ENCODE measurements around the gene ISM1.
A peak's percentile ranks its signal among the peaks of the same experiment; 100 is the strongest.

The ISM1 gene

DNA sequence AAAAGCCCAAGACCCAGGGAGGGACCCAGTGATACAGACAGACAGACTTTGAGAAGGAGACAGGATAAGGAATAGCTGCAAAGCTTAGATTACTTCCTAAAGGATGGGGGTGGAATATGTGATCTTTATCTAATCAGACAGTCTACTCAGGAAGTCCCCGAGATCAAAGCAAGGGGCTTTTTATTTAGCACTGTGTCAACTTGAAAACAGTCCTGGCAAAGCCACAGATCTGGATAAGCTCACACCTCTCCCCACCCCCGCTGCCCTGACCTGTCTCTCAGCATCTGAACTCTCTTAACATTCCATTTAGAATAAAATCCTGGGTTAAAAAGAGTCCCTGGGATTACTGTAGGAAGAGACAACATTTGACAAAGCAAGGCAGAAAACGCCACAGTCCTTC is 101.5 kb downstream of the ISM1 start:
- H3K4me1 ChIP-seq (ENCODE audit: control insufficient read depth, insufficient read depth, low read length): no peaks in the 10 kb centered on the region
- H3K9me3 ChIP-seq (ENCODE audit: control insufficient read depth, low read length): peaks cover 3% of the 10 kb centered on the region
- H3K27me3 ChIP-seq (replicated peaks; ENCODE audit: control insufficient read depth, insufficient read depth, low read length): no peaks in the 10 kb centered on the region
- no peak for DNase-seq (ENCODE audit: low read depth)
- H3K9ac ChIP-seq (ENCODE audit: low read length): no peak overlapping the region
- no peaks in the 10 kb centered on the region for H3K36me3 ChIP-seq (ENCODE audit: control insufficient read depth, insufficient read depth, low read length, severe bottlenecking)
- no peak overlapping the region for H3K4me3 ChIP-seq (ENCODE audit: low read length)

DNA sequence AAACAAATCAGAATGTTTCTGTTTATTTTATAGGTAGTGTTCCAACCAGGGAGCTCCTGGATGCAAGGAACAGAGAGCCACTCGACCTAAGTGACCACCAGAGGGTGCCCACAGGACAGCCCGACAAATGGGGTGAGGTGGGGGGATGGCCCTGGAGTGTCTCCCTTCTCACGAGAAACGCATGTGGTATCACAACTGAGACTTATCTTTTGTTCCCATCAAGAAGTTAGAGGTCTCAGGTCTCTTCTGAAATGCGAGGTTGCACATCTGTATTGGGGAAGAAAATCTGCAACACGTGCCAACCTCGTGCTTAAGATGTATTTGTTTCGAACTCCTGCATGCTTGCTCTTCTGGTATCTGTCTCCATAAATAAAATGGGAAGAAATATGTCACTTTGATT is 104.0 kb downstream of the ISM1 start:
- peak; percentile 44 for DNase-seq (ENCODE audit: low read depth)
- no peaks in the 10 kb centered on the region for H3K4me1 ChIP-seq (ENCODE audit: control insufficient read depth, insufficient read depth, low read length)
- H3K4me3 ChIP-seq (ENCODE audit: low read length): no peak overlapping the region
- H3K9me3 ChIP-seq (ENCODE audit: control insufficient read depth, low read length): no peaks in the 10 kb centered on the region
- no peaks in the 10 kb centered on the region for H3K36me3 ChIP-seq (ENCODE audit: control insufficient read depth, insufficient read depth, low read length, severe bottlenecking)
- no peaks in the 10 kb centered on the region for H3K27me3 ChIP-seq (replicated peaks; ENCODE audit: control insufficient read depth, insufficient read depth, low read length)
- no peak overlapping the region for H3K9ac ChIP-seq (ENCODE audit: low read length)

DNA sequence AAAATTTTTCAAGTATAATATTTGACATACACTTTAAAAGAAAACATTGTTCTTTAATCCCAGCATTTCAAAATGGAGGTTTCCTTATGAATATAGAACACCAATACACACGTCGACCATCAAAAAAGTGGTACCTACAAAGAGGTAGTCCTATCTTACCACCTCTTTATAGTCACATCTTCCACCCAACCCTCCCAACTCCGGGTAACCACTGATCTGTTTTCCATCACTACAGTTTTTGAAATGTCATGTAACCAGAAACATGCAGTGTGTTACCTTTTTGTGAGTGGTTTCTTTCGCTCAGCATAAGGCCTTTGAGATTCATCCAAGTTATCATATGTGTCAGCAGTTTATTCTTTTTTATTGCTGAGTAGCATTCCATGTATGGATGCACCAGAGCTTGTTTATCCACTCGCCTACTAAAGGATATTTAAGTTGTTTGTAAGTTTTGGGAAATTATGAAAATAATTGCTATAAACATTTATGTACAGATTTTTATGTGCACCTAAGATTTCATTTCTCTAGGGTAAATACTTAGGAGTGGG is 104.8 kb downstream of the ISM1 start:
- Histone ChIP-seq H3K27me3 (replicated peaks; ENCODE audit: control insufficient read depth, insufficient read depth, low read length) (no peaks in the 10 kb centered on the region), H3K4me3 (ENCODE audit: low read length) (no peak overlapping the region), H3K9me3 (ENCODE audit: control insufficient read depth, low read length) (no peaks in the 10 kb centered on the region), H3K36me3 (ENCODE audit: control insufficient read depth, insufficient read depth, low read length, severe bottlenecking) (no peaks in the 10 kb centered on the region), H3K4me1 (ENCODE audit: control insufficient read depth, insufficient read depth, low read length) (no peaks in the 10 kb centered on the region), H3K9ac (ENCODE audit: low read length) (no peak overlapping the region)
- DNase-seq (ENCODE audit: low read depth): no peak

DNA sequence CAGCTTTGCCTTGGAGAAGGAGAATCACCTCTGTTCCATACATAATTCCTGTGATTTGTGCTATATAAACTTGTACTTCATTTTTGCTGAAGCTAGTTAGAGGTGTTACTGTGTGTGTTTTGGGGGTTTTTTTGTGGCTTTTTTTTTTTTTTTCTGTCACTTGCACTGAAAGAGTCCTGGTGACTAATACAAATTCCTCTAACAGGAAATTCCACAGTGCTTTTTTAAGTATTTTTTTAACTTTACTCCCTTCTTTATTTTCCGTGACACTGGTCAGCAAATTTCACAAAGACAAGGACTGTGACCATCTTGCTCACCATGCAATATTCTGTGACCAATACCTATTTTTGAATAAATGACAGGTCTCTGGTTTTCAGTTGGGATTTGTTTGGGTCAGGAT is 110.5 kb downstream of the ISM1 start:
- Histone ChIP-seq H3K36me3 (ENCODE audit: control insufficient read depth, insufficient read depth, low read length, severe bottlenecking) (no peaks in the 10 kb centered on the region), H3K4me1 (ENCODE audit: control insufficient read depth, insufficient read depth, low read length) (peaks cover 10% of the 10 kb centered on the region), H3K9ac (ENCODE audit: low read length) (no peak overlapping the region), H3K27me3 (replicated peaks; ENCODE audit: control insufficient read depth, insufficient read depth, low read length) (no peaks in the 10 kb centered on the region), H3K4me3 (ENCODE audit: low read length) (no peak overlapping the region), H3K9me3 (ENCODE audit: control insufficient read depth, low read length) (no peaks in the 10 kb centered on the region)
- DNase-seq (ENCODE audit: low read depth): peak; percentile 50

DNA sequence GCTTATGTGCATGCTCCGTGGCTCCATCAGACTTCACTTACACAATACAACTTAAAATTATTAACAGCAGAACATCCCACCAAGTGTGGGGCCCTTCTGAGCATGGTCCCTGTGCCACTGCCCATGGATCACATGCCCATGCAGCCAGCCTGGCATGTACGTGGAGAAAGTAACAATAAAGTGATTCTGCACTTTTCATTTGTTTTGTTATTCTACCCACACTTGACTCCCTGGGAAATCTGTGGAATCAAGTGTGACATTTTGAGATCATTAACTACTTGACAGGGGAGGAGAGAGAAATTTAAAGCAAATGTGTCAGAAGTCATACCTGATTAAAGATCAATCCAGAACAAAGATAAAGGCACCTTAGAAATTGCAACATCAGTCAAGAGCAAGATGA is 112.0 kb downstream of the ISM1 start:
- no peak for DNase-seq (ENCODE audit: low read depth)
- Histone ChIP-seq H3K36me3 (ENCODE audit: control insufficient read depth, insufficient read depth, low read length, severe bottlenecking) (no peaks in the 10 kb centered on the region), H3K4me1 (ENCODE audit: control insufficient read depth, insufficient read depth, low read length) (peaks cover 10% of the 10 kb centered on the region), H3K27me3 (replicated peaks; ENCODE audit: control insufficient read depth, insufficient read depth, low read length) (no peaks in the 10 kb centered on the region), H3K9ac (ENCODE audit: low read length) (no peak overlapping the region), H3K4me3 (ENCODE audit: low read length) (no peak overlapping the region), H3K9me3 (ENCODE audit: control insufficient read depth, low read length) (no peaks in the 10 kb centered on the region)

DNA sequence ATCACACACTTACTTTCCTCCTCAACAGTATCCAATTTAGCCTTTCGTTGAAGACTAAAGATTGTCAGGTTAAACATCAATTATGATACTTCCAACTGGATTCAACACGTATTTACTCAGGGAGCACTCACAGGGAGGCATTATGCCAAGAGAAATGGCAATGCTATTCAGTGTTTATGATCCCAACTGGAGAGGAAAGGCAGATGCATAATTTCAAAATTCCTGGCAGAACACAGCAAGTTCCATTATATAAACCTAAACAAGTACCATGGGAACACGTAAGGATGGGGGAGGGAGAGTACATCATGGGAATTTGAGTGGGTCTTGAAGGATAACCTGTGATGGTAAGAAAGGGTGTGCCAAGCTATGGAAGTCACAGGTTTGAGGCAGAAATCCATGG is 112.7 kb downstream of the ISM1 start:
- H3K27me3 ChIP-seq (replicated peaks; ENCODE audit: control insufficient read depth, insufficient read depth, low read length): no peaks in the 10 kb centered on the region
- no peaks in the 10 kb centered on the region for H3K9me3 ChIP-seq (ENCODE audit: control insufficient read depth, low read length)
- peak; percentile 24 for DNase-seq (ENCODE audit: low read depth)
- H3K9ac ChIP-seq (ENCODE audit: low read length): no peak overlapping the region
- no peaks in the 10 kb centered on the region for H3K36me3 ChIP-seq (ENCODE audit: control insufficient read depth, insufficient read depth, low read length, severe bottlenecking)
- H3K4me3 ChIP-seq (ENCODE audit: low read length): no peak overlapping the region
- peaks cover 10% of the 10 kb centered on the region for H3K4me1 ChIP-seq (ENCODE audit: control insufficient read depth, insufficient read depth, low read length)

DNA sequence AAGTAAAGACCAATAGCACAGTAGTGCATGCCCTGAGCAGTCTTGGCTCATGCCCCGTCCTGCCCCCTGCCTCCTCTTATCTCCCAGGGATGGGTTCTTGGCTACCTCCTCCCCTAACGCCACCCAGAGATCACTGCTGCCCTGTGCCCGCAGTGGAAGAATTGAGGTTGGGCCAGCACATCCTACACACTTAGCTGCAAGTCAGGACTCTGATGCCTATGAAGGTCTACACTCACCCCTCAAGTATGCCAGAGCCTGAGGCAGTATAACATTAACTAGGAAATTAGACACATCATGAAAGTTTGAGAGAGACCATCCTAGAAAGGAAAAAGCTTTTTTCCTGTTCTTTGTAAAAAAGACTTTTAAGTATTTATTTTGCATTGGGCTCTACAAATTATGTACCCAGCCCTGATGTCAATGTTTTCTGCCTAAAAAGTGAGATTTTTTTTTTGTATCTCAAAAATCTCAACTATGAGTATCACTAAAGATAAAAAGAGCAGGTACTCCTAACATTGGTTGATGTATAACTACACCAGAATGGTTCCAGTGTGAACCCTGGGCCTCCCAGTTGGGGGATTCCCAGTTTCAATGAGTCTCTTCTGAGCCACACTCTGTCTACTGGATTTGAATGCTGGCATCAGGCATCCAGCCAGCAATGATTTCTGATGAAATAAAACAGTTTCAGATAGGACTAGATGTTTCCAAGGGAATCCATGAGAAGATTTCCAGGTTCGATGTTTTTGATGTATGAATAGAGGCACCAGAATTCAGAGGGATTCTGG is 115.4 kb downstream of the ISM1 start:
- no peak overlapping the region for H3K4me3 ChIP-seq (ENCODE audit: low read length)
- no peaks in the 10 kb centered on the region for H3K27me3 ChIP-seq (replicated peaks; ENCODE audit: control insufficient read depth, insufficient read depth, low read length)
- H3K36me3 ChIP-seq (ENCODE audit: control insufficient read depth, insufficient read depth, low read length, severe bottlenecking): no peaks in the 10 kb centered on the region
- peak; percentile 75 for DNase-seq (ENCODE audit: low read depth)
- peaks cover 12% of the 10 kb centered on the region for H3K4me1 ChIP-seq (ENCODE audit: control insufficient read depth, insufficient read depth, low read length)
- no peak overlapping the region for H3K9ac ChIP-seq (ENCODE audit: low read length)
- H3K9me3 ChIP-seq (ENCODE audit: control insufficient read depth, low read length): no peaks in the 10 kb centered on the region

DNA sequence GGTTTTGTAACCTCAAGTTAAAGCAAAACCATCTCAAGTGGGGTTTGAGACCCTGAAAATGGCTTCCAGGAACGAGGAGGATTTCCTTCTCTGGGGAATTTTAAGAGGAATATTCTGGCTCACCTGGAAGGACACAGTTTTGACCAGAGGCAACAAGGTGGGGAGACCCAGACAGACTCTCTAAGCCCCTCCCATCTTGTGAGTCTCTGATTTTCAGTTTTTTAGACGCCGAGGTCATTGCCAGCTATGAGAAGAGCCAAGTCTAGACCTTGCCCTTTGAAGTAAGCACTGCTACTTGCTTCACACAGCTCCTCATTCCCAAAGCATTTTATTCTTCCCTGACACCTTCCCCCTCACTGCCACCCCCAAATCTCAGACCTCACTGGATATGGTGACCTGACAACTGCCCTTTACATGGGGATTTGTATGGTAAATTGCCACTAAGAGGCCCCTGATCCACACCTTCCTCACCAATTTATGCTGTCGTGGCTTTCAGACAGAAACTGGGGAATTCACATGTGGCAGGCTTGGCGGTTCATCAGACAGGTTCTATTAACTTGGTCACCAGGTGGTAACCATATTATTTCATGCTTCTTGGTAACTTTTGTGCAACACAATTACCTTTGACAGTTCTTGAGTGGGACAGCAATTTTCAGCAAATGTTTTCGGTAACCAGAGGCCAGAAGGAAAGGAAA is 116.2 kb downstream of the ISM1 start:
- H3K27me3 ChIP-seq (replicated peaks; ENCODE audit: control insufficient read depth, insufficient read depth, low read length): no peaks in the 10 kb centered on the region
- H3K4me1 ChIP-seq (ENCODE audit: control insufficient read depth, insufficient read depth, low read length): peaks cover 10% of the 10 kb centered on the region
- H3K9me3 ChIP-seq (ENCODE audit: control insufficient read depth, low read length): no peaks in the 10 kb centered on the region
- no peaks in the 10 kb centered on the region for H3K36me3 ChIP-seq (ENCODE audit: control insufficient read depth, insufficient read depth, low read length, severe bottlenecking)
- H3K9ac ChIP-seq (ENCODE audit: low read length): no peak overlapping the region
- H3K4me3 ChIP-seq (ENCODE audit: low read length): no peak overlapping the region
- DNase-seq (ENCODE audit: low read depth): no peak

DNA sequence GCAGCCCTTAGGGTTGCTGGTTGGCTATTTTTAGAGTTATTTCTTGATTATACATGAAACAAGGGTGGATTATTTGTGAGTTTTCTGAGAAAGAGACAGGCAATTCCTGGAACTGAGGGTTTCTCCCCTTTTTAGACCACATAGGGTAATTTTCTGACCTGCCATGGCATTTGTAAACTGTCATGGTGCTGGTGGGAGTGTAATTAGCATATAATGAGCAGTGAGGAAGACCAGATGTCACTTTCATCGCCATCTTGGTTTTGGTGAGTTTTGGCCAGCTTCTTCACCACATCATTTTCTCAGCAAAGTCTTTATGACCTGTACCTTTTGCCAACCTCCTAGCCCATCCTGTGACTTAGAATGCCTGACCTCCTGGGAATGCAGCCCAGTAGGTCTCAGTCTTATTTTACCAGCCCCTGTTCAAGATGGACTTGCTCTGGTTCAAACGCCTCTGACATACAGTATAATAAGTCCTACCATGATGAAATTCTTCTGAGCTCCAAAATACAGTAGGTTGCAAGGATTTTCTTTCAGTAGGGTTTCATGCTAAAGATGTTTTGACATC is 117.1 kb downstream of the ISM1 start:
- no peak overlapping the region for H3K4me3 ChIP-seq (ENCODE audit: low read length)
- no peaks in the 10 kb centered on the region for H3K9me3 ChIP-seq (ENCODE audit: control insufficient read depth, low read length)
- no peaks in the 10 kb centered on the region for H3K27me3 ChIP-seq (replicated peaks; ENCODE audit: control insufficient read depth, insufficient read depth, low read length)
- H3K36me3 ChIP-seq (ENCODE audit: control insufficient read depth, insufficient read depth, low read length, severe bottlenecking): no peaks in the 10 kb centered on the region
- peaks cover 20% of the 10 kb centered on the region for H3K4me1 ChIP-seq (ENCODE audit: control insufficient read depth, insufficient read depth, low read length)
- no peak for DNase-seq (ENCODE audit: low read depth)
- no peak overlapping the region for H3K9ac ChIP-seq (ENCODE audit: low read length)

DNA sequence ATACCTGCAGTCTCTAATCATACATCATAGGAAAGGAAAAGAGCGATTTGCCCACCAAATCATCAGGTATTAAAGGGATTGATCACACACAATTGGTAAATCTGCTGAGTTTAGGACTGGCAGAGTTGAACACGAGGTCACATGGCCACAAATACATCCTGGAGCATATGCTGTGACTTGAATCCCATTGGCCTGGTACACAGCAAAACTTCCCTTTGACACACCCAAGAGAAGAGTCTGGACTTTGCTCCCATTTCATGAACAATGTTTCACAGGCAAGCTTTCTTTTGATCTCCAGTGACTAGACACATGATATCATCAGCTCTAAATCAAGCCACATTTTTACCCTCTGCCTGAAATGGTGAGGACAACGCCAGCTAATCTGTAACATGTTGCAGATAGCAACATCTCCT is 117.9 kb downstream of the ISM1 start:
- Histone ChIP-seq H3K27me3 (replicated peaks; ENCODE audit: control insufficient read depth, insufficient read depth, low read length) (no peaks in the 10 kb centered on the region), H3K9me3 (ENCODE audit: control insufficient read depth, low read length) (no peaks in the 10 kb centered on the region), H3K9ac (ENCODE audit: low read length) (no peak overlapping the region), H3K36me3 (ENCODE audit: control insufficient read depth, insufficient read depth, low read length, severe bottlenecking) (no peaks in the 10 kb centered on the region), H3K4me1 (ENCODE audit: control insufficient read depth, insufficient read depth, low read length) (peaks cover 21% of the 10 kb centered on the region), H3K4me3 (ENCODE audit: low read length) (no peak overlapping the region)
- no peak for DNase-seq (ENCODE audit: low read depth)

DNA sequence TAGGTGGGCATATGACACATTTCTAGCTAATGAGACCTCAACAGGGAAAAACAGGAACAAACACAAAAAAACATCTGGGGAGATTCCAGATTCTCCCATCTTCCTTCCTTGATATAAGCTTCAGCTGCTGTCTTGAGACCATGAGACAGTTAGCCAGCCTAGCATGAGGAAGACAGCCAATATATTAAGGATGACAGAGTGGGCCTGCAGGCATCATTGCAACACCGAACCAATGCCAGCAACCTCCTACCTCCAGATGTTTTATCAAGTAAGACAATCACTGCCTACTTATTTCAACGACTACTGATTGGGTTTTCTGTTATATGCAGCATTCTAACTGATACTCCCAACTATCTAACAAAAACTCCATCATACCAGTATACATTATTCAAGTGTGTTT is 119.0 kb downstream of the ISM1 start:
- H3K36me3 ChIP-seq (ENCODE audit: control insufficient read depth, insufficient read depth, low read length, severe bottlenecking): no peaks in the 10 kb centered on the region
- no peaks in the 10 kb centered on the region for H3K9me3 ChIP-seq (ENCODE audit: control insufficient read depth, low read length)
- H3K4me1 ChIP-seq (ENCODE audit: control insufficient read depth, insufficient read depth, low read length): peaks cover 21% of the 10 kb centered on the region
- no peaks in the 10 kb centered on the region for H3K27me3 ChIP-seq (replicated peaks; ENCODE audit: control insufficient read depth, insufficient read depth, low read length)
- DNase-seq (ENCODE audit: low read depth): peak; percentile 66
- H3K9ac ChIP-seq (ENCODE audit: low read length): no peak overlapping the region
- no peak overlapping the region for H3K4me3 ChIP-seq (ENCODE audit: low read length)
